ENCODE measurements around the gene CABP4.

DNA sequence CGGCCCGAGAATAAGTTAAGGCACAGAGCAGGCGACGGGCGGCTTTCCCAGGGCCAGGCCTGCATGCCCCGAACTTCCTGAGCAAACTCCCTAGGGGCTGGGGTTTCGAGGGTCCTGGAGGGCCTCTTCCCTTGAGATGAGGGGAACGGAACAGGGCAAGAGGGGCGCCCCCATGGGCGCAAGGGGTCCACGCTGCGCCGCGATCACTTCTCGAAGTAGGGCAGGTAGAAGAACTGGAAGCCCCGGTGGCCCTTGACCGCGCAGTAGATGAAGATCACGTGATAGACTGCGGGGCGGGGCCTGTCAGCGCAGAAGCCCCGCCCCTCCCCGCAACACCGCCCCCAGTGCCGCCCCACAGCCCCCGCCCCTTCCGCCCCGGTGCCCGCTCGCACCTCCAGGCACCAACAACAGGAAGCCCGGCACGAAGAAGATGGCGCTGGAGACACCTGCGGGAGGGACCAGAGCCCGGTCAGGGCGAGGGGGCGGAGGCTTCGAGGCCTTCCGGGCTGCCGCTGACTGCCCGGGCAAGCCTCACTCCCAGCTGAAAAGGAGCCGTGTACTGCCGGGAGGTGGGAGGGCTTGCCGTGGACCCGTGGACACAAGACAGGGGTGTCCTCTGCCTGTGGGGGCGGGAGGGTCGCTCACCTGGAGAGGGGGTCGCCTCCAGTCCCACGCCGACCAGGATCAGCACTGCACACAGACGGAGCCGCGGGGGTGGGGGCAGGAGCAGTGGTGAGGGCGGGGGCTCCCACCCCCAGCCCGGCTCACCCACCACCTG, 9.4 kb downstream of the CABP4 start:
- TF ChIP-seq, protein P1, sequence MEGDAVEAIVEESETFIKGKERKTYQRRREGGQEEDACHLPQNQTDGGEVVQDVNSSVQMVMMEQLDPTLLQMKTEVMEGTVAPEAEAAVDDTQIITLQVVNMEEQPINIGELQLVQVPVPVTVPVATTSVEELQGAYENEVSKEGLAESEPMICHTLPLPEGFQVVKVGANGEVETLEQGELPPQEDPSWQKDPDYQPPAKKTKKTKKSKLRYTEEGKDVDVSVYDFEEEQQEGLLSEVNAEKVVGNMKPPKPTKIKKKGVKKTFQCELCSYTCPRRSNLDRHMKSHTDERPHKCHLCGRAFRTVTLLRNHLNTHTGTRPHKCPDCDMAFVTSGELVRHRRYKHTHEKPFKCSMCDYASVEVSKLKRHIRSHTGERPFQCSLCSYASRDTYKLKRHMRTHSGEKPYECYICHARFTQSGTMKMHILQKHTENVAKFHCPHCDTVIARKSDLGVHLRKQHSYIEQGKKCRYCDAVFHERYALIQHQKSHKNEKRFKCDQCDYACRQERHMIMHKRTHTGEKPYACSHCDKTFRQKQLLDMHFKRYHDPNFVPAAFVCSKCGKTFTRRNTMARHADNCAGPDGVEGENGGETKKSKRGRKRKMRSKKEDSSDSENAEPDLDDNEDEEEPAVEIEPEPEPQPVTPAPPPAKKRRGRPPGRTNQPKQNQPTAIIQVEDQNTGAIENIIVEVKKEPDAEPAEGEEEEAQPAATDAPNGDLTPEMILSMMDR (IDR thresholded peaks at IDR 0.05; ENCODE audit: low read length): no peak
- no peak for TF ChIP-seq EZH2 (IDR thresholded peaks at IDR 0.05; ENCODE audit: borderline replicate concordance, low read length)
